Stimulated activated CD8-positive, alpha-beta memory T cell treated with anti-CD3 and anti-CD28 coated beads, Interleukin-15, amount 100 ng/mL, for 24 hours (primary cell): ENCODE data around the gene THAP5.

Source experiments
- DNase-seq: peaks from one replicate; pipeline ENCODE4 v3.0.0-alpha.2; 2020; ENCODE audit warnings: low read depth

Gene THAP5

DNA sequence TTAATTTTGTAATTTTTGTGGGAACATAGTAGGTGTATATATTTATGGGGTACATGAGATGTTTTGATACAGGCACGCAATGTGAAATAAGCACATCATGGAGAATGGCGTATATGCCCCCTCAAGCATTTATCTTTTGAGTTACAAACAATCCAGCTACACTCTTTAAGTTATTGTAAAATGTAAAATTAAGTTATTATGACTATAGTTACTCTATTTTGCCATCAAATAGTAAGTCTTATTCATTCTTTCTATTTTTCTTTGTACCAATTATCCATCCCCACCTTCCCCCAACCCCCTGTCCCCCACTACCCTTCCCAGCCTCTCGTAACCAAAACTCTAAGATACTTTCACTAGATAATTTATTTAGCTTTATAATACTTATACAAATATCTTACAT is 35.8 kb downstream of the THAP5 start:
- no peak for DNase-seq

DNA sequence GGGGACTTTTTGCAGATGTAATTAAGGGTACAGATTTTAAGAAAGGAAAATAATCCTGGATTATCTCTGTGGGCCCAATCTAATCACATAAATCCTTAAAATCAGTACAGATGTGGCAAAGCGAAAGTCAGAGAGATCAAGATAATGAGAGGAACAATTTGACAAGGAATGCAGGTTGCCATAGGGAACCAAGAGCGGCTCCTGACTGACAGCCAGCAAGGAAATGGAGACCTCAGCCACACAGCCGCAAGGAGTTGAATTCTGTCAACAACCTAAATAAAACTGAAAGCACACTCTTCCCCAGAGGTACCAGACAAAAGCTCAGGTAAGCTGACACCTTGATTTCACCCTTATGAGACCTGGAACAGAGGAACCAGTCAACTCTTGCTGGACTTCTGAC is 40.2 kb downstream of the THAP5 start:
- no peak for DNase-seq

DNA sequence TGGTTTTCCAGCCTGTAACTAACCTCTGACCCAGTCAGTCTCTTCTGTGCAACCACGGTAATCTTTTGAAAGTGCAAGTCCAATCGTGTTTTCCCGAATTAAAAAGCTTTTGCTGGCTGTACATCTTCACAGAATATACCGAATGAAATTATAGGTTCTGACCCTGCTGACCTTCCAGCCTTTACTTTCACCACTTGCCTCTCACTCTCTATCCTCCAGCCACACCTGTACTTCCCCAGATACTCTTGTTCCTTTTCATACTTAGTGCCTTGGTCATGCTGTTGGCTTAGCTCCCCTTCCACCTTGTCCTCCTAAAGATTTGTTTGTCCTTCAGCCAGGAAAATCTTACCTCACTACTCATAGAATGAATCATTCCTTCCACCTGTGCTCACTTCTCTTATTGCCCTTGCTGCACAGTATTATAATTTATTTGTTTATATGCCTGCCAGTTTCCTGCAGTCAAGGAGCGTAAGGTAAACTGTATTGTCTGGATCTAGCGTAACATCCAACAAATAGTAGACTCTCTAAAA is 41.3 kb downstream of the THAP5 start:
- DNase-seq = no peak

DNA sequence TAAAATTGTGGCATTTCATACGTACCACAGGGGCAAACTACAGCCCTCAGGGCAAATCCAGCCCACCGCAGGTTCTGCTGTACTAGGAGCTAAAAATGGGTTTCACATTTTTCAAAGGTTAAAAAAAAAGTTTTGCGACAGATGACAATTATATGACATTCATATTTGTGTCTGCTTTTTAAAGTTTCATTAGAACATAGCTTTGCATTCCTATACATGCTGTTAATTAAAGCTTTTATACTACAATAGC is 42.8 kb downstream of the THAP5 start:
- DNase-seq = no peak

DNA sequence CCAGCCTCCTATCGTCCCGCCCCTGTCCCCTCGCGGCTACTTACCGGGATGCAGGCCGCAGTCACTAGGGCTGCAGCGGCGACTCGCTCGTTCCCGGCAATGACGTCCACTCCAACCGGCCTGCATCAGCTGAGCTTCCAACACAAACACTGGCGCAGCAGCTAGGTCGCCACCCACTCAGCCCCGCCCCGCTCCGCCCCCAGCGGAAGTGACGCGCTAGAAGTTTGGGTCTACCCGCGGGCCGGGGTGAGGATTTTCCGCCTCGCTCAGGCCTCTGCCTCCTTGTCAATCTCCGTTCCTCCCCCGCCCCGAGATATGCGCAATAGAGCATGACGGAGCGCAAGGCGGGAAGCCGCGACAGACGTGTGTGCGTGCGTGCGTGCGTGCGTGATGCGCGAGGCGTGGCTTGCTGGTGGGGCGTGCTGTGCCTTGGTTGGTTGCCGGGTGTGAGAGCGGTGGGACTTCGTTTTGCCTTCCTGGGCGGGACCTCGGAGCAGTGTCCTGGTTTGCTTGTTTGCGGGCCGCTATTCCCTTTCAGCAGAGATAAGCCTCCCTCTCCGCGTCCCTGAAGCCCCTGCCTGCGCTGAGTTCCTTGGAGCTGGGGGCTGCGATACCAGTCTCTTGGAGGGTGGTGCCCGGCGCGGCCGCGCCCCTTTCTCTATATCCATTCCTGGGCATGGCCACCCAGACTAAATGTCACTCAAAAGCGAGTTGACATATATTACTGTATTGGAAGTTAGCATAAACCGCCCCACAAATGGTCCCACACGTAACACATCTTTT is 43.3 kb downstream of the THAP5 start, which contains the start of gene PNPLA8:
TSS of gene PNPLA8 (minus strand) at position 151 of the 783 bp plus-strand sequence. CDS start 10,644 bp downstream, outside the sequence.
- DNase-seq = peak; percentile 100

DNA sequence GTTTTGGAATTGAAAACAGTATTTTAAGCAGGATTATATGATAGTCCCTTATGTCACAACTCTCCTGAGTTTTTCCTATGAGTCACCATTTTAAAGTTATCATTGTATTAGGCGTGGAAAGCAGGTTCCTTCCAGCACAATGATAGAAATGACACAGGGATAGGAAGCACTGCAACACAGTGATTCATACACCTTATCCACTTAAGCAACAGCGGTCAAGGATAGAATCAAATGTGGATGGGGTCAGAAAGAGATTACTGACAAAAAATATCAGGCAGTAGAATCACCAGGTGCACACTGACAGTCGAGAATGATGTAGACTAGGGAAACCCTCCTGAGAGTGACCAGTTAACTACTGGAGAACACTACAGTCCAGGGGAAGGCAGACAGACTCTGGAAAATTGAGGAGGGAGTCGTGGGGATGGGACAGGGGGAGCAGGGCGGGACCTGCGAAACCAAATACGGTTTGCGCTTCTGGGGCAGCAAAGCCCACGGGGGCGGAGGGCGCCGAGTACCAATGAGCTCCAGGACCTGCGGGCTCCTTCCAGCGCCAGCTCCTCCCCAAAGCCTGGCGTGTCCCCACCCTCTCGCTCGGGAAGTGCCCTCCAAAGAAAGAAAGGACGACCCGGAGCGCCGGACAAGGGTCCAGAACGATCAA is 44.0 kb downstream of the THAP5 start:
- DNase-seq = no peak

DNA sequence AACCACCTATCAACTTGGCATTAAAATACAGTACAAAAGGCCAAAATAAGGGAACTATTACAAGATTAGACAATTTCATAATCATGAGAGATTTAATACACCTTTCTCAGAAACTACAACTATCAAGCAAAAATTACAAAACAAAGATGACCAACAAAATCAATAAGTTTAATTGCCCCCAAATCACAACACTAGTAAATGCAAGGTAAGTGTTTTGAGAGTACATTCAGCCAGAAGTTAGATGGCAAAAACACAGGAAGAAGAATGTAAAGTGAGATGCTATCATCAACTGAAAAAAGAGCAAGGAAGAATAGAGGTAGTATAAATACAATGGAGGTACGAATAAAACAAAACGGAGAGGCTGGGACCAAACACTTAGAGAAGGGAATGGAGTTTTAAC is 46.7 kb downstream of the THAP5 start:
- no peak for DNase-seq

DNA sequence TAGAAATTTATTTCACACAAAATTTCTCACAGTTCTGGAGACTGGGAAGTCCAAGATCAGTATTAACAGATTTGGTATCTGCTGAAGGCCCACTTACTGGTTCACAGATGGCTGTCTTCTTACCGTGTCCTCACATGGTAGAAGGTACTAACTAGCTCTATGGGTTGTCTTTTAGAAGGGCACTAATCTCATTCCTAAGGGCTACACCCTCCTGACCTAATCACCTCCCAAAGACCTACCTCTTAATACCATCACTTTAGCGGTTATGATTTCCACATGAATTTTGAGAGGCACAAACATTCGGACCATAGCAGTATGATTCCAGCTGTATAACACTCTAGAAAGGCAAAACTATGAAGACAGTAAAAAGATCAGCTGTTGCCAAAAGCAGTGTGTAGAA is 51.6 kb downstream of the THAP5 start:
- DNase-seq = no peak

DNA sequence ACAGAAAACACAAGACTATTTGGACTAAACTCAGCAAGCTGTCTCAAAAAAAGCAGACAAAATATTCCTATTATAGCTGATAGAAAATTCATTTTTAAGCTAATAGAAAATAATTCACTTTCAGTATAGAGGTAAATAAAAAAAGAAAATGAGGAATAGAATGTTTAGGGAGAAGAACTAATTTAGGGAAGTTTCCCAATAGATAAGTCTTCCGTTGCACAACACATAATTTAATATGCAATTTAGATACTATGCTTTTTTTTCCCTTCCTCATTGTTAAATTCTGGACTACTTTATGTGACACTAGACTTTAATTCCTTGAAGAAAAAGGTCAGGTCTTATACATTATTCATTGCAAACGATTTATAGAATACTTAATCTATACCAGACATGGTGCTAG is 53.9 kb downstream of the THAP5 start:
- no peak for DNase-seq

DNA sequence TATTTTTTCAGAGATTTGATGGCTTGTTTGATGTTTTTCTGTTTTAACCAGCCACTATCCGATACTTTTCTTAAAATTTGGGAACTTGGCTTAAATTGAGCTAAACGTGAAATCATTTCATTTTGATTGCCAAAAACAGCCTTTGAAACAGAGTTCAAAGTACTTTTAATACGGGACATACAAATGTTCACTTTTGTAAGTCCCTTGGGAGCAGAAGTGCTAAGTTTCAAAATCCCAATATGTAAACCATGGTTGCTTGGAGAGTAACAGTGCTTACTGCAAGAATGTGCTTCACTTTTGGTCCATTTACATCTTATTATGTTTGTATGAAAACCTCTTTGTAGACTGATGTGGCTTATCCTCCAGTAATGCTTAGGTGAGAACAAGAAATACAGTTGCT is 54.5 kb downstream of the THAP5 start:
- DNase-seq = no peak
